ENCODE results near the gene SYNE3. TPM values are rescaled to one million over a fixed set of nuclear protein-coding genes. Genes with fewer than 3 reads are reported as not detected.

SYNE3 gene
- polyA plus RNA-seq, 1 donor (not counting 4 experiments of a cell fraction or from before 2014, with no cell fraction given): 1.0 TPM

DNA sequence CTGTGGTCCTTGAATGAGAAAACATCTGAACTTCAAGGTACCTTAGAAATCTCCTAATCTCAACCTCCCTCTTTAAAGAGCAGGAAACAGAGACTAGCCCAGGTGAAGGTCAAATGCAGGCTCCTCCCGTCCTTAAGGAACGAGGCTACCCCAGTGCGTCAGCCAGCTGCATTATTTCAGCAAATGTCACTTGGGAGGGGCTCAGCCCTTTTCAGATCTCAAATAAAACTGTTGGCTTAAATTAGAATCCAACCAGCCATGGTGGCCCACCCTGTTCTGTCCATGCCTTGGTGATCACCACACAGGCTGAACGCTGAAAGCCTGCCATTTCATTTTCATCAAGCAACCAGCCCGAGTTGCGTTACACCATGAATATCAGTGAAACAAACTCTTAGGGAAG lies 7.0 kb downstream of the SYNE3 start:
- no peak overlapping the region for H3K27ac ChIP-seq (ENCODE audit: control insufficient read depth, insufficient read depth, low read length)
- no peak overlapping the region for H3K4me3 ChIP-seq (ENCODE audit: control insufficient read depth in 2 of 3, extremely low read depth in 1 of 3, insufficient read depth in 2 of 3, low read depth in 1 of 3, low read length in 3 of 3)
- peaks cover 5% of the 10 kb centered on the region for H4K20me1 ChIP-seq (ENCODE audit: control insufficient read depth, extremely low read depth, insufficient read depth, low read length)
- H3K4me1 ChIP-seq (ENCODE audit: control insufficient read depth, extremely low read depth, insufficient read depth, low read length): peaks cover 21% of the 10 kb centered on the region
- peaks cover 2% of the 10 kb centered on the region for H3K9me1 ChIP-seq (ENCODE audit: control insufficient read depth, extremely low read depth, insufficient read depth, low read length)
- no peaks in the 10 kb centered on the region for H3K9me3 ChIP-seq (ENCODE audit: control insufficient read depth, low read depth, low read length)
- no peak overlapping the region for H3K4me2 ChIP-seq (ENCODE audit: control insufficient read depth, extremely low read depth, insufficient read depth, low read depth, low read length)
- dilution Hi-C loops (cut with MboI; ENCODE audit: extremely low pct_ligation_motif_present, low sequenced_read_pairs): no loop called here
- no peaks in the 10 kb centered on the region for H3K79me2 ChIP-seq (ENCODE audit: control insufficient read depth, insufficient read depth, low read length)
- DNase-seq (ENCODE audit: low read depth, low spot score) (no peak), FAIRE-seq (no peak)
- no peaks in the 10 kb centered on the region for H3K27me3 ChIP-seq (ENCODE audit: control insufficient read depth, extremely low read depth, insufficient read depth, low read length)
- no peak overlapping the region for H3K9ac ChIP-seq (ENCODE audit: control insufficient read depth, extremely low read depth, insufficient read depth, low read length)
- TF ChIP-seq EZH2 (IDR thresholded peaks at IDR 0.05; ENCODE audit: low read length): no peak
- TF ChIP-seq, protein P1, sequence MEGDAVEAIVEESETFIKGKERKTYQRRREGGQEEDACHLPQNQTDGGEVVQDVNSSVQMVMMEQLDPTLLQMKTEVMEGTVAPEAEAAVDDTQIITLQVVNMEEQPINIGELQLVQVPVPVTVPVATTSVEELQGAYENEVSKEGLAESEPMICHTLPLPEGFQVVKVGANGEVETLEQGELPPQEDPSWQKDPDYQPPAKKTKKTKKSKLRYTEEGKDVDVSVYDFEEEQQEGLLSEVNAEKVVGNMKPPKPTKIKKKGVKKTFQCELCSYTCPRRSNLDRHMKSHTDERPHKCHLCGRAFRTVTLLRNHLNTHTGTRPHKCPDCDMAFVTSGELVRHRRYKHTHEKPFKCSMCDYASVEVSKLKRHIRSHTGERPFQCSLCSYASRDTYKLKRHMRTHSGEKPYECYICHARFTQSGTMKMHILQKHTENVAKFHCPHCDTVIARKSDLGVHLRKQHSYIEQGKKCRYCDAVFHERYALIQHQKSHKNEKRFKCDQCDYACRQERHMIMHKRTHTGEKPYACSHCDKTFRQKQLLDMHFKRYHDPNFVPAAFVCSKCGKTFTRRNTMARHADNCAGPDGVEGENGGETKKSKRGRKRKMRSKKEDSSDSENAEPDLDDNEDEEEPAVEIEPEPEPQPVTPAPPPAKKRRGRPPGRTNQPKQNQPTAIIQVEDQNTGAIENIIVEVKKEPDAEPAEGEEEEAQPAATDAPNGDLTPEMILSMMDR (optimal IDR thresholded peaks at IDR 0.05 in 1 of 3, IDR thresholded peaks at IDR 0.05 in 1 of 3, conservative IDR thresholded peaks at IDR 0.05 in 1 of 3; ENCODE audit: extremely low read depth in 1 of 3, insufficient read depth in 2 of 3, low read length in 3 of 3): no peak
- H2AFZ ChIP-seq (ENCODE audit: control insufficient read depth, low read length): no peak overlapping the region
- H3K36me3 ChIP-seq (ENCODE audit: control insufficient read depth in 2 of 2, extremely low read depth in 1 of 2, insufficient read depth in 2 of 2, low read length in 2 of 2): peaks cover 0 to 3% of the 10 kb centered on the region in 2 experiments

DNA sequence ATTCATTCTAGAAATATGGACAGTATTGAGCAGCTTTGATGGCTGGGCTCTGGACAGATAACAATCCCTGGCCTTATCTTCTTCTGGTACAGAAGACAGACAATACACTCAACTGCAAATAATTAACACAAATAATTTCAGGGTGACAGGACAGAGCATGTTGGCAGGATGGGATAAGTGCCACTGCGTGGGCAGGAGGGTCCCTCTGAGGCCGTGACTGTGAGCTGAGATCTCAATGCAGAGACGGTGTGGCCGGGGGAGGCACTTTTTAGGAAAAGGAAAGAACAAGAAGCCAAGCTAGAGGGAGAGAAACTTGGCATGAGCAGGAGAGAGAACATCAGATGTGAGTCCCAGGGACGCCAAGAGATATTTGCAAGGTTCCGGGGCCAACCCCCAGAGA lies 8.1 kb downstream of the SYNE3 start:
- peaks cover 20% of the 10 kb centered on the region for H3K4me1 ChIP-seq (ENCODE audit: control insufficient read depth, extremely low read depth, insufficient read depth, low read length)
- H3K9me3 ChIP-seq (ENCODE audit: control insufficient read depth, low read depth, low read length): no peaks in the 10 kb centered on the region
- H3K36me3 ChIP-seq (ENCODE audit: control insufficient read depth in 2 of 2, extremely low read depth in 1 of 2, insufficient read depth in 2 of 2, low read length in 2 of 2): peaks cover 0 to 3% of the 10 kb centered on the region in 2 experiments
- H3K27ac ChIP-seq (ENCODE audit: control insufficient read depth, insufficient read depth, low read length): no peak overlapping the region
- no peak overlapping the region for H3K4me2 ChIP-seq (ENCODE audit: control insufficient read depth, extremely low read depth, insufficient read depth, low read depth, low read length)
- DNase-seq (ENCODE audit: low read depth, low spot score): no peak
- no peak for FAIRE-seq
- no peak overlapping the region for H3K9ac ChIP-seq (ENCODE audit: control insufficient read depth, extremely low read depth, insufficient read depth, low read length)
- TF ChIP-seq, protein P1 (optimal IDR thresholded peaks at IDR 0.05 in 1 of 3, IDR thresholded peaks at IDR 0.05 in 1 of 3, conservative IDR thresholded peaks at IDR 0.05 in 1 of 3; ENCODE audit: extremely low read depth in 1 of 3, insufficient read depth in 2 of 3, low read length in 3 of 3): no peak
- no peak for TF ChIP-seq EZH2 (IDR thresholded peaks at IDR 0.05; ENCODE audit: low read length)
- dilution Hi-C loops (cut with MboI; ENCODE audit: extremely low pct_ligation_motif_present, low sequenced_read_pairs): no loop called here
- peaks cover 2% of the 10 kb centered on the region for H3K9me1 ChIP-seq (ENCODE audit: control insufficient read depth, extremely low read depth, insufficient read depth, low read length)
- no peak overlapping the region for H2AFZ ChIP-seq (ENCODE audit: control insufficient read depth, low read length)
- no peak overlapping the region for H3K4me3 ChIP-seq (ENCODE audit: control insufficient read depth in 2 of 3, extremely low read depth in 1 of 3, insufficient read depth in 2 of 3, low read depth in 1 of 3, low read length in 3 of 3)
- no peaks in the 10 kb centered on the region for H3K27me3 ChIP-seq (ENCODE audit: control insufficient read depth, extremely low read depth, insufficient read depth, low read length)
- H3K79me2 ChIP-seq (ENCODE audit: control insufficient read depth, insufficient read depth, low read length): no peaks in the 10 kb centered on the region
- H4K20me1 ChIP-seq (ENCODE audit: control insufficient read depth, extremely low read depth, insufficient read depth, low read length): peaks cover 2% of the 10 kb centered on the region
